ENCODE data around the gene TP73. TPM values are rescaled to one million over a fixed set of nuclear protein-coding genes. Genes with fewer than 3 reads are reported as not detected.

TP73 gene
- total RNA-seq, 1 experiment from 2014 or later = 0.54 TPM

- no TSS peak for BruUV-seq (replicated peaks)
- CTCF ChIA-PET = no interaction called here
- TF ChIP-seq CTCF (IDR thresholded peaks at IDR 0.05; ENCODE audit: unreplicated experiment) = no peak
- no peak for DNase-seq
- Mint-ChIP-seq H3K27ac (ENCODE audit: unreplicated experiment) (no peak overlapping the region), H3K36me3 (ENCODE audit: insufficient read depth, unreplicated experiment) (peaks cover 8% of the 10 kb centered on the region), H3K9me3 (ENCODE audit: low read depth, unreplicated experiment) (no peaks in the 10 kb centered on the region), H3K4me3 (ENCODE audit: low read depth, unreplicated experiment) (no peak overlapping the region), H3K27me3 (ENCODE audit: unreplicated experiment) (no peaks in the 10 kb centered on the region), H3K4me1 (ENCODE audit: low read depth, unreplicated experiment) (no peaks in the 10 kb centered on the region)
- intact Hi-C loops (cut with micrococcal nuclease; ENCODE audit: unreplicated experiment) = no loop called here
Measured at GRCh38 chr1:3774946-3775489, 122.7 kb downstream of the TP73 start.

GRCh38 chr1:3775490-3776230 lies 123.3 kb downstream of the TP73 start:
- Mint-ChIP-seq H3K4me3 (ENCODE audit: low read depth, unreplicated experiment) (no peak overlapping the region), H3K9me3 (ENCODE audit: low read depth, unreplicated experiment) (no peaks in the 10 kb centered on the region), H3K27ac (ENCODE audit: unreplicated experiment) (no peak overlapping the region), H3K27me3 (ENCODE audit: unreplicated experiment) (no peaks in the 10 kb centered on the region), H3K36me3 (ENCODE audit: insufficient read depth, unreplicated experiment) (peaks cover 14% of the 10 kb centered on the region), H3K4me1 (ENCODE audit: low read depth, unreplicated experiment) (no peaks in the 10 kb centered on the region)
- CTCF ChIA-PET = interaction anchor here (0.6 to 1.1 kb wide), 2 partner anchors 18 kb away, joined by 3 read pairs; no protein-coding TSS in a partner anchor
- intact Hi-C loops (cut with micrococcal nuclease; ENCODE audit: unreplicated experiment) = no loop called here
- DNase-seq = peak; percentile 38
- peak; percentile 29 for TF ChIP-seq CTCF (IDR thresholded peaks at IDR 0.05; ENCODE audit: unreplicated experiment)
- no TSS peak for BruUV-seq (replicated peaks)

GRCh38 chr1:3776231-3776961 lies 124.1 kb downstream of the TP73 start:
- H3K27ac Mint-ChIP-seq (ENCODE audit: unreplicated experiment) = no peak overlapping the region
- peaks cover 14% of the 10 kb centered on the region for H3K36me3 Mint-ChIP-seq (ENCODE audit: insufficient read depth, unreplicated experiment)
- BruUV-seq (replicated peaks) = no TSS peak

More at GRCh38 chr1:3776231-3776961, 124.1 kb downstream of the TP73 start:
- H3K4me1 Mint-ChIP-seq (ENCODE audit: low read depth, unreplicated experiment) = no peaks in the 10 kb centered on the region
- no peak overlapping the region for H3K4me3 Mint-ChIP-seq (ENCODE audit: low read depth, unreplicated experiment)
- CTCF ChIA-PET = interaction anchor here (0.6 to 1.1 kb wide), 2 partner anchors 17 to 18 kb away, joined by 3 read pairs; no protein-coding TSS in a partner anchor
- intact Hi-C loops (cut with micrococcal nuclease; ENCODE audit: unreplicated experiment) = no loop called here
- no peak for DNase-seq
- H3K27me3 Mint-ChIP-seq (ENCODE audit: unreplicated experiment) = no peaks in the 10 kb centered on the region
- TF ChIP-seq CTCF (IDR thresholded peaks at IDR 0.05; ENCODE audit: unreplicated experiment) = no peak
- no peaks in the 10 kb centered on the region for H3K9me3 Mint-ChIP-seq (ENCODE audit: low read depth, unreplicated experiment)
